HFFc6 (cell line): Measurements from ENCODE around the gene TMEM61. TPM values are rescaled to one million over a fixed set of nuclear protein-coding genes. Genes with fewer than 3 reads are reported as not detected.
"Not testable (repeated sequence)": the region's sequence is repeated elsewhere in the genome, so short reads cannot be mapped to it uniquely, and the experiment has no call there.

Experiments used
- DNase-seq: peaks from one replicate; pipeline ENCODE4 v3.0.0-alpha.2; 2018
- H3K27ac Mint-ChIP-seq: 2 replicates; pipeline ENCODE4 v1.8.0; 2020; ENCODE audit warnings: mild to moderate bottlenecking, mixed read lengths
- H3K27me3 Mint-ChIP-seq: 2 replicates; pipeline ENCODE4 v1.8.0; 2021; ENCODE audit warnings: mild to moderate bottlenecking, moderate library complexity, mixed read lengths; ENCODE audit not compliant: insufficient read depth
- H3K36me3 Mint-ChIP-seq: 2 replicates; pipeline ENCODE4 v1.8.0; 2021; ENCODE audit warnings: low read depth, mixed read lengths
- H3K4me1 Mint-ChIP-seq: 2 replicates; pipeline ENCODE4 v1.8.0; 2020; ENCODE audit warnings: low read depth, mixed read lengths
- H3K4me3 Mint-ChIP-seq: 2 replicates; pipeline ENCODE4 v1.8.0; 2020; ENCODE audit warnings: mild to moderate bottlenecking, moderate library complexity, mixed read lengths
- H3K9me3 Mint-ChIP-seq: 2 replicates; pipeline ENCODE4 v1.8.0; 2020; ENCODE audit warnings: mild to moderate bottlenecking, mixed read lengths
- total RNA-seq, 6 experiments: library from RNA; stranded (reverse); fragmentation: NEBNext Ultra II Directional; extraction: Animal tissue kit (Norgen Biotek cat#: 25700); gene quantifications; 2 replicates in 1 of 6; 3 replicates in 5 of 6; pipeline ENCODE4 v1.2.3, GENCODE V29; 2021
- TF ChIP-seq, protein P1 (sequence below): fragments of 200-600 bp; sonication (generic); IDR thresholded peaks from 2 replicates; pipeline ENCODE4 v1.5.0; 2021; ENCODE audit warnings: antibody characterized with exemption, mild to moderate bottlenecking

Gene TMEM61
- total RNA-seq, 6 experiments from 2014 or later, result not detected

DNA sequence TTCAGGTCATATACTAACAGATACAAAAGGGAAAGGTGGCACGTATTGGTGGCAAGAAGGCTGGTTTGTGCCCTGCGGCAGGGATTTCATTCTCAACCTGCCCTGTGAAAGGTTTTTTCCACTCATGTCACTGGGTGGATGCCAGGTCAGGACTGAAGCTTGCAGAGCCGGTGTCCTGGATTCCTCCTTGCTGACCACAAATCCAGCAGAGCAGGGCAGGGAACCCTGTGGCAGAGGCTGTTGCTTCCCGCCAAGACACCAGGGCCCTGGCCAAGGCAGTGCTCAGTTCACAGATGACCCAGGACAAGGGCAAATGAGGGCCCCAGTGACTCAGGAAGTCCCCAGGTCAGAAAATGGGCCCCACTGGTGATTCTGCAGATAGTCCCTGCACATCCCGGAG is 34.7 kb downstream of the TMEM61 start:
- Mint-ChIP-seq H3K4me3 (no peak overlapping the region), H3K27me3 (peaks cover 36% of the 10 kb centered on the region), H3K9me3 (no peaks in the 10 kb centered on the region), H3K36me3 (no peaks in the 10 kb centered on the region), H3K27ac (no peak overlapping the region), H3K4me1 (peaks cover 11% of the 10 kb centered on the region)
- TF ChIP-seq, protein P1, sequence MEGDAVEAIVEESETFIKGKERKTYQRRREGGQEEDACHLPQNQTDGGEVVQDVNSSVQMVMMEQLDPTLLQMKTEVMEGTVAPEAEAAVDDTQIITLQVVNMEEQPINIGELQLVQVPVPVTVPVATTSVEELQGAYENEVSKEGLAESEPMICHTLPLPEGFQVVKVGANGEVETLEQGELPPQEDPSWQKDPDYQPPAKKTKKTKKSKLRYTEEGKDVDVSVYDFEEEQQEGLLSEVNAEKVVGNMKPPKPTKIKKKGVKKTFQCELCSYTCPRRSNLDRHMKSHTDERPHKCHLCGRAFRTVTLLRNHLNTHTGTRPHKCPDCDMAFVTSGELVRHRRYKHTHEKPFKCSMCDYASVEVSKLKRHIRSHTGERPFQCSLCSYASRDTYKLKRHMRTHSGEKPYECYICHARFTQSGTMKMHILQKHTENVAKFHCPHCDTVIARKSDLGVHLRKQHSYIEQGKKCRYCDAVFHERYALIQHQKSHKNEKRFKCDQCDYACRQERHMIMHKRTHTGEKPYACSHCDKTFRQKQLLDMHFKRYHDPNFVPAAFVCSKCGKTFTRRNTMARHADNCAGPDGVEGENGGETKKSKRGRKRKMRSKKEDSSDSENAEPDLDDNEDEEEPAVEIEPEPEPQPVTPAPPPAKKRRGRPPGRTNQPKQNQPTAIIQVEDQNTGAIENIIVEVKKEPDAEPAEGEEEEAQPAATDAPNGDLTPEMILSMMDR, result no peak
- DNase-seq, result no peak

DNA sequence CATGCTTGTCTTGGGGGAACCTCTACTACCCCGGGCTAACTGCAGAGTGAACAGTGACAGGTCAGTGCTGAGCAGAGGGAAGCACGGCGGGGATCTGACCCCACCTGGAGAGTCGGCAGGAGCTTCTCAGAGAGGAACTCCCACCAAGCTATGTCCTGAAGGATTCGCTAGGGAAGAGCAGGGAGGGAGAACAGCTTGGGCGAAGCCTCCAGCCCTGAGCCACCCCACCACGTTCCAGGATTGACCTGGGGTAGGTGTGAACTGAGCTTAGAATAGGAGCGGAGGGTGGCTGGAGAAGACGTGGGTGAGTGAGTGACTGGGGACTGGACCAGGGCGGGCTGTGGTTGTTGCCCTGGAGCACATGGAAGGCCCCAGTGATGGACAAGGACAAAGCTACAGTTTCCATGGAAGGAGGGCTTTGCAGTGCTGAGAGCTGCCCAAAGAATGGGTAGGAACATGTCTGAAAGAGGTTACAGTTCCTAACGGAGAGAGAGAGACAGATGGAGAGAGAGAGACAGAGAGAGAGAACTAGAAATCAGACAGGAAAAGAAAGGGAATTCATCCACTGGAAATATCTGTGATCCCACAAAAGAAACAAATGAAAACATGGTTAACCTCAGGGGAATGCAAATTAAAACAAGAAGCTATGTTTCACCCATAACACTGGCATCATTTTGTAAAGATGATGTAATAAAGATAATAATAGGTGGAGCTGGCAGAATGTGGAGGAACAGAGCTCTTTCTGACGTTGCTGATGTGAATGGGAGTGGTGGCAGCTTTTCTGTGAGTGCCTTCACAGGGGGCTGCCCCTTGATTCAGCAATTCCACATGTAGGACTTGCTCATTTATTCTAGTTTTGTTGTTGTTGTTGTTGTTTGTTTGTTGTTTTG is 35.5 kb downstream of the TMEM61 start:
- Mint-ChIP-seq H3K27me3 (peaks cover 36% of the 10 kb centered on the region), H3K4me3 (no peak overlapping the region), H3K27ac (no peak overlapping the region), H3K4me1 (peaks cover 11% of the 10 kb centered on the region), H3K9me3 (no peaks in the 10 kb centered on the region), H3K36me3 (no peaks in the 10 kb centered on the region)
- TF ChIP-seq, protein P1, result no peak
- no peak for DNase-seq

DNA sequence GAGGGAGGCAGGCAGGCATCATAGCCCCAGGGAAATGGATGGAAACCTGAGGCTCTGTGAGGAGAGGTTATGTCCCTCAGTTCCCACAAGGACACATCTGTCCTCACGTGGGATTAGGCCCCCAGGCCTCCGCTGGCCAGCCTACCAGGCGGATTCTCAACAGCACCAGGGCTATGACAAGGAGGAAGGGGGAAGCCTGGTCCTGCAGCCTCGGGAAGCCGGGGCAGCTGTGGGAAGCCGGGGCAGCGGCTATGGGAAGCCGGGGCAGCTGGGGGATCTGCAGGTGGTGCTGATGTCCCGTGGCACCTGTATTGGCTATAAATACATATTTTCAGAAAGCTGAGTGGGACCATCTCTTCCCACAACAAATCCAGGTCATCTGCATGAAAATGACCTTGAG is 38.0 kb downstream of the TMEM61 start:
- no peak for DNase-seq
- no peak overlapping the region for H3K27ac Mint-ChIP-seq
- H3K36me3 Mint-ChIP-seq, result no peaks in the 10 kb centered on the region
- H3K9me3 Mint-ChIP-seq, result no peaks in the 10 kb centered on the region
- TF ChIP-seq, protein P1, result no peak
- H3K4me3 Mint-ChIP-seq, result no peak overlapping the region
- peaks cover 31% of the 10 kb centered on the region for H3K27me3 Mint-ChIP-seq
- H3K4me1 Mint-ChIP-seq, result peaks cover 27% of the 10 kb centered on the region

DNA sequence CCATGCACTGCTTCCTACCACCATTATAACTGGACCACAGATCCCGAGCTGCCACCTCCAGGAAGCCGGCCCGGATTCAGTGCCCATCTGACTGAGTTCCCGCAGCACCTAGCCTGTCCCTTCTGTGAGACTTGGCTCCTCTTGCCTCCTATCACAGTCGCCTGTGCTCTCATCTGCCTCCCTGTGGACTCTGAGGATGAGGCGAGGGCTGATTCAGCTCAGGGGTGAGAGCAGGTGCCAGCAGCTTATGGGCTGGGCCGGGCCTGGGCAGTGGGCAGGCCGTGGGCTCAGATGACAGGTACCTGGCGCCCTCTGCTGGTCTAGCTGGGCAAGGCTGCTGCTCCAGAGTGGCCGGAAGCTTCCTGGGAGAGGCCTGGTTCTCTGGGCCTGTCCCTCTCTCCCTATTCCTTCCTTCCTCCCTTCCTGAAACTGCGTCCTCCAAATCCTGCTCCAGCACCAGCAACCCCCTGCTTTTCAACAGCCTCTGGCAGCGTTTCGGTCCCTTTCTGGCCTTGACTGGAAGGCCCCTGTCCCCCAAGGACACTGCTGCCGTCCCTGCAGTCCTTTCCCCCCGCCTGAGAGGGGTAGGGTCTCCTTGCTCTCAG is 41.6 kb downstream of the TMEM61 start:
- TF ChIP-seq, protein P1, result peak; percentile 97
- peak; percentile 92 for DNase-seq
- Mint-ChIP-seq H3K9me3 (no peaks in the 10 kb centered on the region), H3K4me3 (no peak overlapping the region), H3K27ac (peak overlapping the region; percentile 82), H3K4me1 (peaks cover 29% of the 10 kb centered on the region), H3K27me3 (peaks cover 10% of the 10 kb centered on the region), H3K36me3 (no peaks in the 10 kb centered on the region)

DNA sequence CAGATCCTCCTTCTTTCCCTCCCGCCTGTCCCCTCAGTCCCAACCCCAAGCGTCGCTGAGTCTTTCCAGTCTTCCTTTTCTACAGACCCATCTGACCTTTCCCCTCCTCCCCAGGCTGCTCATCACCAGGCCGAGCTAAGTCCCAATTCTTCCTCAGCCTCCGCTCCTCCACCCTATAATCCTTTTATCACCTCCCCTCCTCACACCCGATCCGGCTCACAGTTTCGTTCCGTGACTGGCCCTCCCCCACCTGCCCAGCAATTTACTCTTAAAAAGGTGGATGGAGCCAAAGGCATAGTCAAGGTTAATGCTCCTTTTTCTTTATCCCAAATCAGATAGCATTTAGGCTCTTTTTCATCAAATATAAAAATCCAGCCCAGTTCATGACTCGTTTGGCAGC is 43.7 kb downstream of the TMEM61 start:
- not testable (repeated sequence) for H3K27ac Mint-ChIP-seq, H3K27me3 Mint-ChIP-seq, H3K36me3 Mint-ChIP-seq, H3K9me3 Mint-ChIP-seq, H3K4me3 Mint-ChIP-seq, DNase-seq
- H3K4me1 Mint-ChIP-seq, result peaks cover 31% of the 10 kb centered on the region

DNA sequence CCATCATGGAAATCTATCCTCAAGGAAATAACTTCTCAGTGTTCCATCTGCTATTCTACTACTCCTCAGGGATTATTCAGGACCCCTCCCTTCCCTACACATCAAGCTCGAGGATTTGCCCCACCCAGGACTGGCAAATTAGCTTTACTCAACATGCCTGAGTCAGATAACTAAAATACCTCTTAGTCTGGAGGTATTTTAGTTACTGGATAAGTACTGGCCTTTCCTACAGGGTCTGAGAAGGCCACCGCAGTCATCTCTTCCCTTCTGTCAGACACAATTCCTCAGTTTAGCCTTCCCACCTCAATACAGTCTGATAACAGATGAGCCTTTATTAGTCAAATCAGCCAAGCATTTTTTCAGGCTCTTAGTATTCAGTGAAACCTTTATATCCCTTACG is 46.3 kb downstream of the TMEM61 start:
- peaks cover 10% of the 10 kb centered on the region for H3K27me3 Mint-ChIP-seq
- not testable (repeated sequence) for H3K36me3 Mint-ChIP-seq, H3K9me3 Mint-ChIP-seq, H3K4me3 Mint-ChIP-seq, DNase-seq, H3K27ac Mint-ChIP-seq
- H3K4me1 Mint-ChIP-seq, result peaks cover 26% of the 10 kb centered on the region

DNA sequence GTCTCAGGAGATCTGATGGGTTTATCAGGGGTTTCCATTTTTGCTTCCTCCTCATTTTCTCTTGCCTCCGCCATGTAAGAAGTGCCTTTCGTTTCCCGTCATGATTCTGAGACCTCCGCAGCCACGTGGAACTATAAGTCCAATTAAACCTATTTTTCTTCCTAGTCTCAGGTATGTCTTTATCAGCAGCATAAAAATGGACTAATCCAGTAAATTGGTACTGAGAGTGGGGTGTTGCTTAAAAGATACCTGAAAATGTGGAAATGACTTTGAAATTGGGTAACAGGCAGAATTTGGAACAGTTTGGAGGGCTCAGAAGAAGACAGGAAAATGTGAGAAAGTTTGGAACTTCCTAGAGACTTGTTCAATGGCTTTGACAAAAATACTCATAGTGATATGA is 50.7 kb downstream of the TMEM61 start:
- H3K36me3 Mint-ChIP-seq, H3K4me3 Mint-ChIP-seq, DNase-seq, H3K27ac Mint-ChIP-seq, H3K9me3 Mint-ChIP-seq: not testable (repeated sequence)
- H3K27me3 Mint-ChIP-seq, result peaks cover 39% of the 10 kb centered on the region
- peaks cover 10% of the 10 kb centered on the region for H3K4me1 Mint-ChIP-seq
